Endodermal cell (in vitro differentiated cells): ENCODE results near the gene ATN1. TPM values are rescaled to one million over a fixed set of nuclear protein-coding genes. Genes with fewer than 3 reads are reported as not detected.

Experiments
- DNase-seq: peaks from one replicate; pipeline ENCODE4 v3.0.0-alpha.2; 2017
- H3K27ac ChIP-seq: 2 replicates; pipeline ENCODE4 v1.5.1; 2013; ENCODE audit warnings: mild to moderate bottlenecking, low read depth, low read length, moderate library complexity
- H3K27me3 ChIP-seq: 2 replicates; pipeline ENCODE4 v1.6.1; 2013; ENCODE audit warnings: mild to moderate bottlenecking, low read length, moderate library complexity; ENCODE audit not compliant: insufficient read depth, control insufficient read depth, poor library complexity, severe bottlenecking
- H3K36me3 ChIP-seq: 2 replicates; pipeline ENCODE4 v1.7.0; 2013; ENCODE audit warnings: mild to moderate bottlenecking, low read length, moderate library complexity; ENCODE audit not compliant: control insufficient read depth, insufficient read depth
- H3K4me1 ChIP-seq: one replicate; pipeline ENCODE4 v1.7.0; 2013; ENCODE audit warnings: low read length; ENCODE audit not compliant: control insufficient read depth, insufficient read depth
- H3K4me3 ChIP-seq: 2 replicates; pipeline ENCODE4 v1.5.1; 2013; ENCODE audit warnings: mild to moderate bottlenecking, low read length, moderate library complexity
- H3K9ac ChIP-seq: 2 replicates; pipeline ENCODE4 v1.6.1; 2013; ENCODE audit warnings: mild to moderate bottlenecking, low read length, moderate library complexity; ENCODE audit not compliant: poor library complexity, severe bottlenecking; ENCODE audit errors: extremely low read depth
- H3K9me3 ChIP-seq: 2 replicates; pipeline ENCODE4 v1.6.1; 2013; ENCODE audit warnings: mild to moderate bottlenecking, low read length, moderate library complexity; ENCODE audit not compliant: control insufficient read depth
- H3K27ac Mint-ChIP-seq: 2 replicates; pipeline ENCODE4 v1.8.0; 2020; ENCODE audit warnings: mixed read lengths
- H3K27me3 Mint-ChIP-seq: 2 replicates; pipeline ENCODE4 v1.8.0; 2021; ENCODE audit warnings: mild to moderate bottlenecking, mixed read lengths; ENCODE audit not compliant: insufficient read depth
- H3K36me3 Mint-ChIP-seq: 2 replicates; pipeline ENCODE4 v1.8.0; 2020; ENCODE audit warnings: low read depth, mixed read lengths
- H3K4me1 Mint-ChIP-seq: 2 replicates; pipeline ENCODE4 v1.8.0; 2020; ENCODE audit warnings: mixed read lengths
- H3K4me3 Mint-ChIP-seq: 2 replicates; pipeline ENCODE4 v1.8.0; 2020; ENCODE audit warnings: mild to moderate bottlenecking, moderate library complexity, mixed read lengths
- H3K9me3 Mint-ChIP-seq: 2 replicates; pipeline ENCODE4 v1.8.0; 2020; ENCODE audit warnings: mild to moderate bottlenecking, mixed read lengths
- CTCF ChIP-seq: fragments of 200-600 bp; sonication (generic); conservative IDR thresholded peaks from 2 replicates; pipeline ENCODE4 v1.5.0; 2021; ENCODE audit warnings: antibody characterized with exemption, mild to moderate bottlenecking
- WGBS, 2 experiments: methylation state at CpG; one replicate each; pipeline versions ENCODE4 v1.1.5 to v1.1.7; 2013; ENCODE audit warnings: missing lambda C conversion rate in 2 of 2, mixed read lengths in 1 of 2; ENCODE audit not compliant: insufficient coverage in 1 of 2, insufficient read length in 1 of 2; 5-methylcytosine and 5-hydroxymethylcytosine counted together
- total RNA-seq, 2 donors: library from RNA; stranded (reverse); fragmentation: NEBNext Ultra II Directional in 1 of 2; extraction: Animal tissue kit (Norgen Biotek cat#: 25700) in 1 of 2; gene quantifications; 2 replicates in 1 of 2; 3 replicates in 1 of 2; pipeline ENCODE4 v1.2.1, GENCODE V29; 2021

Gene ATN1
- total RNA-seq, 2 donors from 2014 or later = 111 to 244 TPM

GRCh38 chr12:6979453-6979852 lies 51.7 kb downstream of the ATN1 start:
- Histone ChIP-seq H3K27me3 (no peaks in the 10 kb centered on the region), H3K36me3 (peaks cover 78% of the 10 kb centered on the region), H3K9me3 (no peaks in the 10 kb centered on the region), H3K4me1 (no peaks in the 10 kb centered on the region), H3K9ac (no peak overlapping the region), H3K27ac (no peak overlapping the region), H3K4me3 (no peak overlapping the region)
- DNase-seq = no peak
- no peak overlapping the region for H3K27ac Mint-ChIP-seq
- no peaks in the 10 kb centered on the region for H3K9me3 Mint-ChIP-seq
- no peak overlapping the region for H3K4me3 Mint-ChIP-seq
- no peaks in the 10 kb centered on the region for H3K4me1 Mint-ChIP-seq
- TF ChIP-seq CTCF = no peak
- H3K36me3 Mint-ChIP-seq = peaks cover 79% of the 10 kb centered on the region
- WGBS, 2 experiments = 92 to 100% methylated on average over 3 of the region's 3 CpGs
- no peaks in the 10 kb centered on the region for H3K27me3 Mint-ChIP-seq

- Mint-ChIP-seq H3K27ac (no peak overlapping the region), H3K27me3 (no peaks in the 10 kb centered on the region), H3K36me3 (peaks cover 73% of the 10 kb centered on the region), H3K9me3 (no peaks in the 10 kb centered on the region), H3K4me3 (no peak overlapping the region), H3K4me1 (no peaks in the 10 kb centered on the region)
- Histone ChIP-seq H3K27me3 (no peaks in the 10 kb centered on the region), H3K9me3 (no peaks in the 10 kb centered on the region), H3K9ac (no peak overlapping the region), H3K4me1 (no peaks in the 10 kb centered on the region), H3K27ac (no peak overlapping the region), H3K36me3 (peaks cover 72% of the 10 kb centered on the region), H3K4me3 (no peak overlapping the region)
- TF ChIP-seq CTCF = no peak
- no peak for DNase-seq
- WGBS, 2 experiments = 80 to 93% methylated on average over 1 to 4 of the region's 4 CpGs
These were observed 52.3 kb downstream of the ATN1 start for GRCh38 chr12:6980075-6980474.

GRCh38 chr12:6980740-6981139 lies 53.0 kb downstream of the ATN1 start:
- H3K36me3 Mint-ChIP-seq = peaks cover 67% of the 10 kb centered on the region
- peaks cover 68% of the 10 kb centered on the region for H3K36me3 ChIP-seq
- no peak overlapping the region for H3K9ac ChIP-seq
- H3K27me3 ChIP-seq = no peaks in the 10 kb centered on the region
- no peaks in the 10 kb centered on the region for H3K4me1 ChIP-seq
- no peak overlapping the region for H3K4me3 ChIP-seq
- no peaks in the 10 kb centered on the region for H3K4me1 Mint-ChIP-seq
- no peak for DNase-seq
- no peak overlapping the region for H3K27ac Mint-ChIP-seq
- no peak overlapping the region for H3K27ac ChIP-seq
- TF ChIP-seq CTCF = no peak
- no peaks in the 10 kb centered on the region for H3K9me3 ChIP-seq
- H3K27me3 Mint-ChIP-seq = no peaks in the 10 kb centered on the region
- H3K4me3 Mint-ChIP-seq = no peak overlapping the region
- no peaks in the 10 kb centered on the region for H3K9me3 Mint-ChIP-seq
